ENCODE data around the gene ATAD5.

DNA sequence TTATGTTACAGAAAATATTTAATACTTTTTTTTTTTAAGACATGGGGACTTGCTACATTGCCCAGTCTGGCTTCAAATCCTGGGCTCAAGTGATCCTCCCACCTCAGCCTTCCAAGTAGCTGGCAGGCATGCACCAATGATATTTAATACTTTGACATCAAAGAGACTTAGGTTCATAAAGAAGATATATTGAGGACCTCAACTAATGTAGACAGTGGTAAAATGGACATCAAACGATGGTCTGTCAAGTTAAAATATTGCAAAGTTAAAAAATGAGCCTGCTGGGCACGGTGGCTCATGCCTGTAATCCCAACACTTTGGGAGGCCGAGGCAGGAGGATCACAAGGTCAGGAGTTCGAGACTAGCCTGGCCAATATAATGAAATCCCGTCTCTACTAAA lies 65.5 kb downstream of the ATAD5 start:
- TF ChIP-seq, protein P1, sequence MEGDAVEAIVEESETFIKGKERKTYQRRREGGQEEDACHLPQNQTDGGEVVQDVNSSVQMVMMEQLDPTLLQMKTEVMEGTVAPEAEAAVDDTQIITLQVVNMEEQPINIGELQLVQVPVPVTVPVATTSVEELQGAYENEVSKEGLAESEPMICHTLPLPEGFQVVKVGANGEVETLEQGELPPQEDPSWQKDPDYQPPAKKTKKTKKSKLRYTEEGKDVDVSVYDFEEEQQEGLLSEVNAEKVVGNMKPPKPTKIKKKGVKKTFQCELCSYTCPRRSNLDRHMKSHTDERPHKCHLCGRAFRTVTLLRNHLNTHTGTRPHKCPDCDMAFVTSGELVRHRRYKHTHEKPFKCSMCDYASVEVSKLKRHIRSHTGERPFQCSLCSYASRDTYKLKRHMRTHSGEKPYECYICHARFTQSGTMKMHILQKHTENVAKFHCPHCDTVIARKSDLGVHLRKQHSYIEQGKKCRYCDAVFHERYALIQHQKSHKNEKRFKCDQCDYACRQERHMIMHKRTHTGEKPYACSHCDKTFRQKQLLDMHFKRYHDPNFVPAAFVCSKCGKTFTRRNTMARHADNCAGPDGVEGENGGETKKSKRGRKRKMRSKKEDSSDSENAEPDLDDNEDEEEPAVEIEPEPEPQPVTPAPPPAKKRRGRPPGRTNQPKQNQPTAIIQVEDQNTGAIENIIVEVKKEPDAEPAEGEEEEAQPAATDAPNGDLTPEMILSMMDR (IDR thresholded peaks at IDR 0.05; ENCODE audit: low read depth, low read length, poor library complexity, severe bottlenecking), result no peak
- TF ChIP-seq EZH2phosphoT487 (IDR thresholded peaks at IDR 0.05; ENCODE audit: borderline replicate concordance, low read length), result no peak

Measured in DOHH2 (cell line).